ENCODE measurements around the gene BST1. TPM values are rescaled to one million over a fixed set of nuclear protein-coding genes. Genes with fewer than 3 reads are reported as not detected.
A peak's percentile ranks its signal among the peaks of the same experiment; 100 is the strongest.

The BST1 gene
- total and polyA plus RNA-seq, 2 experiments from 2014 or later, result 0.99 to 1.8 TPM

DNA sequence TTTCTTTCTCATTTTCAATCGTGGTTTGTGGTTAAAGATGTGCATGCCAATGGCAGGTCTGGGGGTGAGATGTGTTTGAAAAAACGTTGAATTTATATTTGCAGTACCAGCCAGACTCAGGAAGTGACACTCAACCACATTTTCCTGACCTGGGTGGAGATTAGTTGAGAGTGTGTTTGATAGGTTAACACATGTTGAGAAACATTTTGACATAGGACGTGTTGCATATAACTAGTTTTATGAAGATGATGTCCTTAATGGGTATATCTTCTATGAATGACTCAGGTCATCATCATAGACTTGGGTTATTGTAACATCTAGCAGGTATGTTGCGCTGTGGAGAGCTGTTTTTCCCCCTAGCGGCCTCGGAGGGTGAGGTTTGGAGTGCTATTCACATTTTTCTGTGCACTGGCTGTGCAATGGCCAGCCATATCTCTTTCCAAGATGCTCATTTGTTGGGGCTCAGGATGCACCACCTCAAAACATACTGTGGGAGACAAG is 53.5 kb downstream of the BST1 start:
- Histone ChIP-seq H3K36me3 (ENCODE audit: insufficient read depth) (0 out of 2 replicates have a peak, but pooled peaks cover 6% of the 10 kb centered on the region), H2AFZ (peak overlapping the region; percentile 58; the same call in 1 of the 2 replicates), H3K4me1 (ENCODE audit: insufficient read depth) (no peaks in the 10 kb centered on the region), H3K4me2 (no peak overlapping the region), H3K79me2 (replicated peaks; ENCODE audit: insufficient read depth) (no peaks in the 10 kb centered on the region), H3K4me3 (no peak overlapping the region), H3F3A (replicated peaks; ENCODE audit: low read depth) (no peaks in the 10 kb centered on the region), H3K9me2 (ENCODE audit: insufficient read depth) (no peaks in the 10 kb centered on the region; the same call in none of the 2 replicates), H4K20me1 (replicated peaks; ENCODE audit: insufficient read depth) (no peaks in the 10 kb centered on the region), H3K27ac (ENCODE audit: low read depth) (no peak overlapping the region), H3K27me3 (ENCODE audit: insufficient read depth) (no peaks in the 10 kb centered on the region)
- no peaks in the 10 kb centered on the region for H3K9me3 Mint-ChIP-seq
- no peaks in the 10 kb centered on the region for H3K4me1 Mint-ChIP-seq
- H3K27ac Mint-ChIP-seq, result no peak overlapping the region
- H3K36me3 Mint-ChIP-seq (ENCODE audit: low read depth), result no peaks in the 10 kb centered on the region
- DNase-seq (ENCODE audit: low spot score) (no peak), ATAC-seq (no peak)
- peaks cover 1% of the 10 kb centered on the region for H3K27me3 Mint-ChIP-seq (ENCODE audit: insufficient read depth, low read depth, poor library complexity)
- TF ChIP-seq, protein P1, sequence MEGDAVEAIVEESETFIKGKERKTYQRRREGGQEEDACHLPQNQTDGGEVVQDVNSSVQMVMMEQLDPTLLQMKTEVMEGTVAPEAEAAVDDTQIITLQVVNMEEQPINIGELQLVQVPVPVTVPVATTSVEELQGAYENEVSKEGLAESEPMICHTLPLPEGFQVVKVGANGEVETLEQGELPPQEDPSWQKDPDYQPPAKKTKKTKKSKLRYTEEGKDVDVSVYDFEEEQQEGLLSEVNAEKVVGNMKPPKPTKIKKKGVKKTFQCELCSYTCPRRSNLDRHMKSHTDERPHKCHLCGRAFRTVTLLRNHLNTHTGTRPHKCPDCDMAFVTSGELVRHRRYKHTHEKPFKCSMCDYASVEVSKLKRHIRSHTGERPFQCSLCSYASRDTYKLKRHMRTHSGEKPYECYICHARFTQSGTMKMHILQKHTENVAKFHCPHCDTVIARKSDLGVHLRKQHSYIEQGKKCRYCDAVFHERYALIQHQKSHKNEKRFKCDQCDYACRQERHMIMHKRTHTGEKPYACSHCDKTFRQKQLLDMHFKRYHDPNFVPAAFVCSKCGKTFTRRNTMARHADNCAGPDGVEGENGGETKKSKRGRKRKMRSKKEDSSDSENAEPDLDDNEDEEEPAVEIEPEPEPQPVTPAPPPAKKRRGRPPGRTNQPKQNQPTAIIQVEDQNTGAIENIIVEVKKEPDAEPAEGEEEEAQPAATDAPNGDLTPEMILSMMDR (conservative IDR thresholded peaks at IDR 0.05; ENCODE audit: low read depth in 2 of 2), result peak; percentile 27 to 28
- no peak for TF ChIP-seq ZNF331 (CRISPR knock-in tag; IDR thresholded peaks at IDR 0.05; ENCODE audit: low read depth)
- TF ChIP-seq, protein P2, sequence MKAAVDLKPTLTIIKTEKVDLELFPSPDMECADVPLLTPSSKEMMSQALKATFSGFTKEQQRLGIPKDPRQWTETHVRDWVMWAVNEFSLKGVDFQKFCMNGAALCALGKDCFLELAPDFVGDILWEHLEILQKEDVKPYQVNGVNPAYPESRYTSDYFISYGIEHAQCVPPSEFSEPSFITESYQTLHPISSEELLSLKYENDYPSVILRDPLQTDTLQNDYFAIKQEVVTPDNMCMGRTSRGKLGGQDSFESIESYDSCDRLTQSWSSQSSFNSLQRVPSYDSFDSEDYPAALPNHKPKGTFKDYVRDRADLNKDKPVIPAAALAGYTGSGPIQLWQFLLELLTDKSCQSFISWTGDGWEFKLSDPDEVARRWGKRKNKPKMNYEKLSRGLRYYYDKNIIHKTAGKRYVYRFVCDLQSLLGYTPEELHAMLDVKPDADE (IDR thresholded peaks at IDR 0.05), result no peak
- TF ChIP-seq, protein P3, sequence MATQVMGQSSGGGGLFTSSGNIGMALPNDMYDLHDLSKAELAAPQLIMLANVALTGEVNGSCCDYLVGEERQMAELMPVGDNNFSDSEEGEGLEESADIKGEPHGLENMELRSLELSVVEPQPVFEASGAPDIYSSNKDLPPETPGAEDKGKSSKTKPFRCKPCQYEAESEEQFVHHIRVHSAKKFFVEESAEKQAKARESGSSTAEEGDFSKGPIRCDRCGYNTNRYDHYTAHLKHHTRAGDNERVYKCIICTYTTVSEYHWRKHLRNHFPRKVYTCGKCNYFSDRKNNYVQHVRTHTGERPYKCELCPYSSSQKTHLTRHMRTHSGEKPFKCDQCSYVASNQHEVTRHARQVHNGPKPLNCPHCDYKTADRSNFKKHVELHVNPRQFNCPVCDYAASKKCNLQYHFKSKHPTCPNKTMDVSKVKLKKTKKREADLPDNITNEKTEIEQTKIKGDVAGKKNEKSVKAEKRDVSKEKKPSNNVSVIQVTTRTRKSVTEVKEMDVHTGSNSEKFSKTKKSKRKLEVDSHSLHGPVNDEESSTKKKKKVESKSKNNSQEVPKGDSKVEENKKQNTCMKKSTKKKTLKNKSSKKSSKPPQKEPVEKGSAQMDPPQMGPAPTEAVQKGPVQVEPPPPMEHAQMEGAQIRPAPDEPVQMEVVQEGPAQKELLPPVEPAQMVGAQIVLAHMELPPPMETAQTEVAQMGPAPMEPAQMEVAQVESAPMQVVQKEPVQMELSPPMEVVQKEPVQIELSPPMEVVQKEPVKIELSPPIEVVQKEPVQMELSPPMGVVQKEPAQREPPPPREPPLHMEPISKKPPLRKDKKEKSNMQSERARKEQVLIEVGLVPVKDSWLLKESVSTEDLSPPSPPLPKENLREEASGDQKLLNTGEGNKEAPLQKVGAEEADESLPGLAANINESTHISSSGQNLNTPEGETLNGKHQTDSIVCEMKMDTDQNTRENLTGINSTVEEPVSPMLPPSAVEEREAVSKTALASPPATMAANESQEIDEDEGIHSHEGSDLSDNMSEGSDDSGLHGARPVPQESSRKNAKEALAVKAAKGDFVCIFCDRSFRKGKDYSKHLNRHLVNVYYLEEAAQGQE (IDR thresholded peaks at IDR 0.05; ENCODE audit: unreplicated experiment), result no peak
- no peak overlapping the region for H3K4me3 Mint-ChIP-seq

DNA sequence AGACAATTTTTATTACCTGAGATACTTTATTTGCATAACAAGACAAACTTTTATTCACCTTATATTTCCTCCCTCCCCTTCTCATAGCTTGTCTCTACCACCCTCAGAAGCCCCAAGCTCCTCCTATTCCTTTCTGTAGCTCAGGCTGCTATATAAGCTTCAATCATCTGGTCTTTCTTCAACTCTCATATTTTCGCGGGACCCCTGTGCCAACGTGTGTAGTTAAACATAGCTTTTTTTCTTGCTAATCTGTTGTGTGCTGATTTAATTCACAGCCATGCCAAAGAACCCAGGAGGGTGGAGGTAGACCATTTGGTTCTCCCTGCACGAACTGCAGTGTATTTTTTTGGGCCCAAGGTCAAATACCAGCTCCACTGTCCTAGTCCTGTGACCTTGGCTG is 54.2 kb downstream of the BST1 start:
- H4K20me1 ChIP-seq (replicated peaks; ENCODE audit: insufficient read depth), result no peaks in the 10 kb centered on the region
- H3K4me3 ChIP-seq, result no peak overlapping the region
- 0 out of 2 replicates have a peak, but pooled peaks cover 6% of the 10 kb centered on the region for H3K36me3 ChIP-seq (ENCODE audit: insufficient read depth)
- no peaks in the 10 kb centered on the region for H3K4me1 ChIP-seq (ENCODE audit: insufficient read depth)
- DNase-seq (ENCODE audit: low spot score) (no peak), ATAC-seq (no peak)
- H3K27me3 ChIP-seq (ENCODE audit: insufficient read depth), result no peaks in the 10 kb centered on the region
- H3K36me3 Mint-ChIP-seq (ENCODE audit: low read depth), result no peaks in the 10 kb centered on the region
- TF ChIP-seq STAT1 (IDR thresholded peaks at IDR 0.05; ENCODE audit: unreplicated experiment) (no peak), EZH2 (IDR thresholded peaks at IDR 0.05; ENCODE audit: low read depth, unreplicated experiment) (no peak), ZNF331 (CRISPR knock-in tag; IDR thresholded peaks at IDR 0.05; ENCODE audit: low read depth) (no peak)
- H3K4me3 Mint-ChIP-seq, result no peak overlapping the region
- H3F3A ChIP-seq (replicated peaks; ENCODE audit: low read depth), result no peaks in the 10 kb centered on the region
- H3K27me3 Mint-ChIP-seq (ENCODE audit: insufficient read depth, low read depth, poor library complexity), result peaks cover 1% of the 10 kb centered on the region
- no peaks in the 10 kb centered on the region for H3K9me3 Mint-ChIP-seq
- no peaks in the 10 kb centered on the region for H3K4me1 Mint-ChIP-seq
- H2AFZ ChIP-seq, result no peak overlapping the region
- H3K4me2 ChIP-seq, result no peak overlapping the region
- no peak overlapping the region for H3K27ac Mint-ChIP-seq
- no peaks in the 10 kb centered on the region; the same call in none of the 2 replicates for H3K9me2 ChIP-seq (ENCODE audit: insufficient read depth)
- H3K27ac ChIP-seq (ENCODE audit: low read depth), result no peak overlapping the region
- H3K79me2 ChIP-seq (replicated peaks; ENCODE audit: insufficient read depth), result no peaks in the 10 kb centered on the region

Measured in GM23338 (cell line).